Astrocyte (in vitro differentiated cells and primary cell): ENCODE data around the gene MED13.

Experiments
- CTCF ChIP-seq: IDR thresholded peaks from 2 replicates; pipeline ENCODE4 v1.5.1; 2011; ENCODE audit warnings: low read depth, mild to moderate bottlenecking, inconsistent platforms, low read length, moderate library complexity; ENCODE audit not compliant: insufficient read depth
- EZH2 ChIP-seq: IDR thresholded peaks from 2 replicates; pipeline ENCODE4 v1.6.1; 2012; ENCODE audit warnings: mild to moderate bottlenecking, low read length, inconsistent platforms; ENCODE audit not compliant: insufficient read depth

GRCh38 chr17:61943117-61943516 is 122.0 kb downstream of the MED13 start:
- TF ChIP-seq CTCF (no peak), EZH2 (no peak)
